IMR-90 (cell line): ENCODE results near the gene THOP1. TPM values are rescaled to one million over a fixed set of nuclear protein-coding genes. Genes with fewer than 3 reads are reported as not detected.

Experiments
- ATAC-seq: fragments of 200-7000 bp; cut with Tn5 transposase; 2 replicates; pipeline ENCODE4 v1.9.1; 2020; ENCODE audit warnings: low read depth, mild to moderate bottlenecking, moderate library complexity
- BruUV-seq: library from RNA; stranded (reverse); fragments of 400-500 nt; replicated peaks from 2 replicates; lab custom pipeline; 2021; lab: Mats Ljungman, UMichigan
- CTCF ChIA-PET: fragments of 300-600 bp; formaldehyde crosslinking; extraction: SDS; loops from one replicate; lab custom pipeline; 2021; ENCODE audit warnings: antibody characterized with exemption; lab: Yijun Ruan, JAX
- POLR2A ChIA-PET: fragments of 300-600 bp; sonication (Branson Sonifier 250); formaldehyde crosslinking; loops from one replicate; lab custom pipeline; 2022; ENCODE audit warnings: antibody characterized with exemption; ENCODE audit not compliant: unreplicated experiment; lab: Charles Lee
- DNase-seq: peaks from one replicate; pipeline ENCODE4 v3.0.0; 2013
- H2AFZ ChIP-seq: replicated peaks from 2 replicates; pipeline ENCODE3; 2013; ENCODE audit warnings: low read length, mild to moderate bottlenecking; ENCODE audit not compliant: poor library complexity
- H2AK5ac ChIP-seq: 2 replicates; pipeline ENCODE4 v1.6.1; 2013; ENCODE audit warnings: low read depth, low read length, inconsistent platforms
- H2AK9ac ChIP-seq: replicated peaks from 2 replicates; pipeline ENCODE3; 2013; ENCODE audit warnings: mild to moderate bottlenecking, low read depth, low read length, moderate library complexity; ENCODE audit not compliant: poor library complexity
- H2BK120ac ChIP-seq: 2 replicates; pipeline ENCODE4 v1.6.1; 2013; ENCODE audit warnings: low read depth, low read length, inconsistent platforms
- H2BK15ac ChIP-seq: 3 replicates; pipeline ENCODE4 v1.6.1; 2013; ENCODE audit warnings: low read depth, low read length, inconsistent platforms
- H2BK20ac ChIP-seq: 2 replicates; pipeline ENCODE4 v1.6.1; 2013; ENCODE audit warnings: low read depth, mild to moderate bottlenecking, inconsistent platforms, low read length, moderate library complexity
- H2BK5ac ChIP-seq: 2 replicates; pipeline ENCODE4 v1.6.1; 2013; ENCODE audit warnings: mild to moderate bottlenecking, low read depth, low read length, inconsistent platforms; ENCODE audit not compliant: poor library complexity, severe bottlenecking
- H3K14ac ChIP-seq: replicated peaks from 2 replicates; pipeline ENCODE4 v1.6.1; 2013; ENCODE audit warnings: low read depth, low read length, inconsistent platforms
- H3K18ac ChIP-seq: 2 replicates; pipeline ENCODE4 v1.6.1; 2013; ENCODE audit warnings: low read depth, low read length, control low read depth
- H3K23ac ChIP-seq: 2 replicates; pipeline ENCODE4 v1.6.1; 2013; ENCODE audit warnings: low read depth, low read length, inconsistent platforms
- H3K27ac ChIP-seq: 2 replicates; pipeline ENCODE4 v1.5.1; 2013; ENCODE audit warnings: mild to moderate bottlenecking, control low read depth, low read length; ENCODE audit not compliant: insufficient read depth
- H3K27me3 ChIP-seq: 2 replicates; pipeline ENCODE4 v1.6.1; 2013; ENCODE audit warnings: low read length; ENCODE audit not compliant: control insufficient read depth, insufficient read depth
- H3K36me3 ChIP-seq: 2 replicates; pipeline ENCODE4 v1.6.1; 2013; ENCODE audit warnings: low read length, mixed read lengths; ENCODE audit not compliant: control insufficient read depth, insufficient read depth
- H3K4ac ChIP-seq: 2 replicates; pipeline ENCODE4 v1.6.1; 2013; ENCODE audit warnings: low read depth, low read length, inconsistent platforms
- H3K4me1 ChIP-seq: 2 replicates; pipeline ENCODE4 v1.6.1; 2013; ENCODE audit warnings: low read length, mixed read lengths; ENCODE audit not compliant: control insufficient read depth, insufficient read depth
- H3K4me2 ChIP-seq: 2 replicates; pipeline ENCODE4 v1.6.1; 2013; ENCODE audit warnings: low read depth, mild to moderate bottlenecking, control low read depth, low read length, moderate library complexity
- H3K4me3 ChIP-seq: 2 replicates; pipeline ENCODE4 v1.5.1; 2013; ENCODE audit warnings: low read depth, mild to moderate bottlenecking, control low read depth, low read length, moderate library complexity; ENCODE audit not compliant: insufficient read depth
- H3K56ac ChIP-seq: 2 replicates; pipeline ENCODE4 v1.6.1; 2013; ENCODE audit warnings: low read length, inconsistent platforms; ENCODE audit not compliant: insufficient read depth; ENCODE audit errors: extremely low read depth
- H3K79me1 ChIP-seq, 2 experiments: 2 replicates each; pipeline ENCODE4 v1.6.1; 2013; ENCODE audit warnings: low read length in 2 of 2, inconsistent platforms in 1 of 2, low read depth in 1 of 2
- H3K9ac ChIP-seq: 2 replicates; pipeline ENCODE4 v1.6.1; 2013; ENCODE audit warnings: low read depth, low read length, control low read depth
- H3K9me1 ChIP-seq: 2 replicates; pipeline ENCODE4 v1.6.1; 2013; ENCODE audit warnings: low read length, inconsistent platforms; ENCODE audit not compliant: insufficient read depth
- H3K9me3 ChIP-seq: 2 replicates; pipeline ENCODE4 v1.6.1; 2013; ENCODE audit warnings: low read length; ENCODE audit not compliant: control insufficient read depth, insufficient read depth
- H4K20me1 ChIP-seq: 2 replicates; pipeline ENCODE4 v1.6.1; 2013; ENCODE audit warnings: low read length, inconsistent platforms; ENCODE audit not compliant: insufficient read depth
- H4K5ac ChIP-seq: 2 replicates; pipeline ENCODE4 v1.6.1; 2013; ENCODE audit warnings: mild to moderate bottlenecking, low read depth, low read length, control low read depth
- H4K8ac ChIP-seq, 2 experiments: 2 replicates each; pipeline ENCODE4 v1.6.1; 2013; ENCODE audit warnings: low read depth in 2 of 2, low read length in 2 of 2, control low read depth in 1 of 2, inconsistent platforms in 1 of 2
- H4K91ac ChIP-seq: 2 replicates; pipeline ENCODE4 v1.6.1; 2013; ENCODE audit warnings: low read depth, low read length, inconsistent platforms; ENCODE audit not compliant: insufficient read depth
- BHLHE40 ChIP-seq: fragments of 150-350 bp; IDR thresholded peaks from 2 replicates; pipeline ENCODE4 v1.6.1; 2016; ENCODE audit warnings: mild to moderate bottlenecking, low read depth, low read length
- CEBPB ChIP-seq: IDR thresholded peaks from 2 replicates; pipeline ENCODE4 v1.6.1; 2012; ENCODE audit warnings: low read depth, low read length, improper control_type of control experiment
- CHD1 ChIP-seq: IDR thresholded peaks from 2 replicates; pipeline ENCODE4 v1.6.1; 2012; ENCODE audit warnings: low read depth, low read length, improper control_type of control experiment
- CTCF ChIP-seq: conservative IDR thresholded peaks from 2 replicates; pipeline ENCODE4 v1.5.1; 2012; ENCODE audit warnings: mild to moderate bottlenecking, low read depth, low read length, improper control_type of control experiment
- ELK1 ChIP-seq: fragments of 150-350 bp; IDR thresholded peaks from 2 replicates; pipeline ENCODE4 v1.6.1; 2016; ENCODE audit warnings: low read depth, mild to moderate bottlenecking, low read length, moderate library complexity, borderline replicate concordance
- FOS ChIP-seq: fragments of 150-350 bp; IDR thresholded peaks from 2 replicates; pipeline ENCODE4 v1.6.1; 2016; ENCODE audit warnings: low read depth, low read length
- MAFK ChIP-seq: IDR thresholded peaks from 2 replicates; pipeline ENCODE4 v1.6.1; 2012; ENCODE audit warnings: low read depth, low read length, improper control_type of control experiment
- MAZ ChIP-seq: IDR thresholded peaks from 2 replicates; pipeline ENCODE4 v1.6.1; 2012; ENCODE audit warnings: low read depth, mild to moderate bottlenecking, low read length, improper control_type of control experiment, moderate library complexity, borderline replicate concordance
- MXI1 ChIP-seq: IDR thresholded peaks from 2 replicates; pipeline ENCODE4 v1.6.1; 2012; ENCODE audit warnings: low read depth, mild to moderate bottlenecking, low read length, moderate library complexity, borderline replicate concordance
- NFE2L2 ChIP-seq: fragments of 150-350 bp; IDR thresholded peaks from 2 replicates; pipeline ENCODE4 v1.6.1; 2016; ENCODE audit warnings: low read depth, mild to moderate bottlenecking, low read length
- POLR2A ChIP-seq: IDR thresholded peaks from 2 replicates; pipeline ENCODE4 v1.6.1; 2012; ENCODE audit warnings: mild to moderate bottlenecking, low read depth, low read length
- RAD21 ChIP-seq: IDR thresholded peaks from 2 replicates; pipeline ENCODE4 v1.6.1; 2012; ENCODE audit warnings: low read length, improper control_type of control experiment
- RCOR1 ChIP-seq: IDR thresholded peaks from 2 replicates; pipeline ENCODE4 v1.6.1; 2012; ENCODE audit warnings: mild to moderate bottlenecking, low read length, improper control_type of control experiment; ENCODE audit not compliant: insufficient replicate concordance
- RFX5 ChIP-seq: IDR thresholded peaks from 2 replicates; pipeline ENCODE4 v1.8.0; 2012; ENCODE audit warnings: low read depth, mild to moderate bottlenecking, low read length, moderate library complexity
- SMC3 ChIP-seq: fragments of 150-350 bp; IDR thresholded peaks from 2 replicates; pipeline ENCODE4 v1.6.1; 2016; ENCODE audit warnings: low read depth, mild to moderate bottlenecking, antibody characterized with exemption, low read length, moderate library complexity
- USF2 ChIP-seq: fragments of 150-350 bp; IDR thresholded peaks from 2 replicates; pipeline ENCODE4 v1.6.1; 2017; ENCODE audit warnings: mild to moderate bottlenecking, antibody characterized with exemption, low read length, low read depth
- WGBS, 2 experiments: methylation state at CpG; one replicate each; pipeline versions ENCODE4 v1.1.5 to v1.1.7; 2013; ENCODE audit warnings: missing lambda C conversion rate in 2 of 2; ENCODE audit not compliant: insufficient read length in 1 of 2; ENCODE audit errors: extremely low coverage in 2 of 2; 5-methylcytosine and 5-hydroxymethylcytosine counted together
- dilution Hi-C: fragments of 300-500 bp; cut with HindIII; formaldehyde crosslinking; loops from one replicate; pipeline ENCODE4 v1.14.3; 2018; ENCODE audit warnings: low sequenced_read_pairs; ENCODE audit not compliant: unreplicated experiment
- in situ Hi-C: fragments of 300-500 bp; cut with MboI; formaldehyde crosslinking; loops from 3 replicates; pipeline ENCODE4 v1.14.3; 2019; ENCODE audit warnings: low sequenced_read_pairs, inconsistent platforms, mixed read lengths
- intact Hi-C: fragments of 100-400 bp; cut with micrococcal nuclease; formaldehyde crosslinking; loops from 2 replicates; pipeline ENCODE4 v1.10.0; 2022
- polyA plus RNA-seq, 3 experiments: library from polyadenylated mRNA; depleted of rRNA; stranded (reverse); fragments of >200 nt; gene quantifications; 2 replicates each; pipeline ENCODE4 v1.2.3, GENCODE V29; 2012; ENCODE audit warnings: low replicate concordance in 1 of 3
- total RNA-seq: library from RNA; depleted of rRNA; stranded (reverse); fragments of >200 nt; gene quantifications from 2 replicates; pipeline ENCODE4 v1.2.3, GENCODE V29; 2012

THOP1 gene
- total and polyA plus RNA-seq, 2 of the 4 experiments (the other 2 are of a cell fraction), result 57.5 to 91.9 TPM

DNA sequence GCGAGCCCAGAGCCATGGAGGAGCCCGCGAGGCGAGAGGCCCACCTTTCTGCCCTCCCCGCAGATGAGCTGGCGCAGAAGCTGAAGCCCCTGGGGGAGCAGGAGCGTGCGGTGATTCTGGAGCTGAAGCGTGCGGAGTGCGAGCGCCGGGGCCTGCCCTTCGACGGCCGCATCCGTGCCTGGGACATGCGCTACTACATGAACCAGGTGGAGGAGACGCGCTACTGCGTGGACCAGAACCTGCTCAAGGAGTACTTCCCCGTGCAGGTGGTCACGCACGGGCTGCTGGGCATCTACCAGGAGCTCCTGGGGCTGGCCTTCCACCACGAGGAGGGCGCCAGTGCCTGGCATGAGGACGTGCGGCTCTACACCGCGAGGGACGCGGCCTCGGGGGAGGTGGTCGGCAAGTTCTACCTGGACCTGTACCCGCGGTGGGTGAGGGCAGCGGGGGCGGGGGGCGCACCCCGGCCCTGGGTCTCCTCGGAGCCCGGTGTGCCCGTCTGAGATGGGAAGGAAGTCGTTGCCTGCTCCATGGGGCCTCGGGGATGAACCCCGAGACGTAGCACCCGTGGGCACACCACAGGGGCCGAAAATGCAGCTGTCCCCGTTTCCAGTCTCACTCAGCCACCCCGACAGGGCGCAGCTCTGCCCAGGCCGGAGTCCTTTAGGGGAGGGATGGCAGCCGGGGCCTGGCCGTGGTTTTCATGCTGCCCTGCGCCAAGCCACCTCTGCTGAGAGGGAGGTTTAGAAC is 22.3 kb downstream of the THOP1 start:
- Histone ChIP-seq H3K4me3 (no peak overlapping the region), H3K4me1 (no peaks in the 10 kb centered on the region), H4K91ac (no peak overlapping the region), H4K5ac (no peak overlapping the region), H2AK5ac (no peak overlapping the region), H3K79me1 (peaks cover 0 to 5% of the 10 kb centered on the region in 2 experiments; a peak in 1 of 4 replicates), H2BK120ac (no peak overlapping the region), H3K36me3 (peaks cover 50% of the 10 kb centered on the region), H3K9me3 (no peaks in the 10 kb centered on the region), H2BK20ac (no peak overlapping the region), H2AK9ac (peak overlapping the region; percentile 72), H2BK15ac (no peak overlapping the region), H3K4ac (no peak overlapping the region), H3K27me3 (no peaks in the 10 kb centered on the region), H3K9me1 (no peaks in the 10 kb centered on the region), H3K27ac (no peak overlapping the region), H3K4me2 (no peak overlapping the region), H2BK5ac (no peak overlapping the region), H4K8ac (no peak overlapping the region), H3K18ac (no peak overlapping the region), H3K56ac (no peak overlapping the region), H4K20me1 (peaks cover 3% of the 10 kb centered on the region; the same call in 1 of the 2 replicates), H3K9ac (no peak overlapping the region), H2AFZ (no peak overlapping the region), H3K14ac (no peak overlapping the region), H3K23ac (no peak overlapping the region)
- ATAC-seq (no peak), DNase-seq (no peak)
- dilution Hi-C loops (no loop called here), intact Hi-C loops (no loop called here), in situ Hi-C loops (no loop called here)
- WGBS, 2 experiments, result 97% methylated on average over 20 of the region's 56 CpGs; no CpG with 5 or more reads in 1 of the 2 experiments
- POLR2A ChIA-PET, result no interaction called here
- CTCF ChIA-PET, result no interaction called here
- no TSS peak for BruUV-seq
- TF ChIP-seq SMC3 (no peak), BHLHE40 (no peak), FOS (no peak), MXI1 (no peak), USF2 (no peak), ELK1 (no peak), CTCF (no peak), RCOR1 (no peak), RAD21 (no peak), POLR2A (no peak), NFE2L2 (no peak), CHD1 (no peak), MAZ (no peak), CEBPB (no peak), MAFK (no peak), RFX5 (no peak)
